ENCODE measurements around the gene PDE8B. TPM values are rescaled to one million over a fixed set of nuclear protein-coding genes. Genes with fewer than 3 reads are reported as not detected.

PDE8B gene
- total and polyA plus RNA-seq, 12 donors: 0.27 to 5.6 (median 1.4) TPM

- Histone ChIP-seq H3K27ac (no peak overlapping the region), H3K27me3 (no peaks in the 10 kb centered on the region), H3K36me3 (no peaks in the 10 kb centered on the region), H3K9me3 (no peaks in the 10 kb centered on the region), H3K4me1 (no peaks in the 10 kb centered on the region), H3K4me3 (no peak overlapping the region)
- TF ChIP-seq CTCF (IDR thresholded peaks at IDR 0.05): no peak
- no peak for DNase-seq
- WGBS, 2 donors: 76 to 84% methylated on average over 5 of the region's 5 CpGs
- ATAC-seq: no peak
- intact Hi-C loops (cut with DNase I): no loop called here
Observed at GRCh38 chr5:77366717-77367500, 156.4 kb downstream of the PDE8B start.

- H3K27ac ChIP-seq: no peak overlapping the region
- intact Hi-C loops (cut with DNase I): no loop called here
- TF ChIP-seq CTCF (IDR thresholded peaks at IDR 0.05): no peak
- no peak overlapping the region for H3K4me3 ChIP-seq
- H3K27me3 ChIP-seq: no peaks in the 10 kb centered on the region
- no peaks in the 10 kb centered on the region for H3K4me1 ChIP-seq
- no peaks in the 10 kb centered on the region for H3K9me3 ChIP-seq
- DNase-seq: no peak
- no peak for ATAC-seq
- 77 to 85% methylated on average over 4 of the region's 4 CpGs for WGBS, 2 donors
- no peaks in the 10 kb centered on the region for H3K36me3 ChIP-seq
Observed at GRCh38 chr5:77367741-77368140, 157.3 kb downstream of the PDE8B start.

GRCh38 chr5:77368367-77368766 is 157.9 kb downstream of the PDE8B start:
- peak in 5 of 8 donors; percentile 54 to 84 (median 70) for ATAC-seq
- no peak for DNase-seq
- intact Hi-C loops (cut with DNase I): no loop called here
- Histone ChIP-seq H3K4me3 (no peak overlapping the region), H3K27me3 (no peaks in the 10 kb centered on the region), H3K4me1 (no peaks in the 10 kb centered on the region), H3K9me3 (no peaks in the 10 kb centered on the region), H3K27ac (no peak overlapping the region), H3K36me3 (no peaks in the 10 kb centered on the region)
- 72 to 81% methylated on average over 5 of the region's 5 CpGs for WGBS, 2 donors
- TF ChIP-seq CTCF (IDR thresholded peaks at IDR 0.05): no peak

GRCh38 chr5:77369566-77369965 is 159.1 kb downstream of the PDE8B start:
- TF ChIP-seq CTCF (IDR thresholded peaks at IDR 0.05): no peak
- no peak overlapping the region for H3K27ac ChIP-seq
- intact Hi-C loops (cut with DNase I): no loop called here
- H3K4me1 ChIP-seq: no peaks in the 10 kb centered on the region
- no peaks in the 10 kb centered on the region for H3K9me3 ChIP-seq
- DNase-seq: no peak
- 64 to 72% methylated on average over 2 of the region's 2 CpGs for WGBS, 2 donors
- H3K36me3 ChIP-seq: no peaks in the 10 kb centered on the region
- H3K27me3 ChIP-seq: no peaks in the 10 kb centered on the region
- ATAC-seq: no peak
- H3K4me3 ChIP-seq: no peak overlapping the region

Data from heart right ventricle (tissue), 16 donors.